GM12801 (cell line): ENCODE data around the gene CBFA2T2.

Experiments used
- CTCF ChIP-seq: IDR thresholded peaks from one replicate; pipeline ENCODE4 v1.5.1; 2011; ENCODE audit warnings: control low read depth; ENCODE audit not compliant: insufficient read length; ENCODE audit errors: extremely low read depth

CBFA2T2 gene

DNA sequence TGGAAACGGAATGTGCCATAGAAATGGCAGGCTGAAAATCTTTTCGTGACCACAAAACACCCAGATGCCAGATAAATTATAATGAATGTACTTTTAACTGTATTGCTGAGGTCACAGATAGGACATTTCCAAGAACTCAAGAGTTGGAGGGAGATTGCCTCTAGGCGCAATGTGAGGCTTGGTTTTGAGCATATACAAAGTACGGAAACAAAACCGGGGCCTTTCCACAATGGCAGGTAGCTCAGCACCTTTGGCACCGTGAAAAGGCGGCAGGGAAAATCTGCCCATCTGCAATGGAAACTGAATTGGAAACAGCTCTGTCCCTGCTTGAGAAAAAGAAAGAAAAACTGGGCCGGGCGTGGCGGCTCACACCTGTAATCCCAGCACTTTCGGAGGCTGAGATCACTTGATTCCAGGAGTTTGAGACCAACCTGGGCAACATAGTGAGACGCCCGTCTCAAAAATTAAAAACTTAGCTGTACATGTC, 161.7 kb downstream of the CBFA2T2 start:
- TF ChIP-seq CTCF: no peak

- no peak for TF ChIP-seq CTCF
Measured at GRCh38 chr20:33653218-33653899, 163.5 kb downstream of the CBFA2T2 start.

DNA sequence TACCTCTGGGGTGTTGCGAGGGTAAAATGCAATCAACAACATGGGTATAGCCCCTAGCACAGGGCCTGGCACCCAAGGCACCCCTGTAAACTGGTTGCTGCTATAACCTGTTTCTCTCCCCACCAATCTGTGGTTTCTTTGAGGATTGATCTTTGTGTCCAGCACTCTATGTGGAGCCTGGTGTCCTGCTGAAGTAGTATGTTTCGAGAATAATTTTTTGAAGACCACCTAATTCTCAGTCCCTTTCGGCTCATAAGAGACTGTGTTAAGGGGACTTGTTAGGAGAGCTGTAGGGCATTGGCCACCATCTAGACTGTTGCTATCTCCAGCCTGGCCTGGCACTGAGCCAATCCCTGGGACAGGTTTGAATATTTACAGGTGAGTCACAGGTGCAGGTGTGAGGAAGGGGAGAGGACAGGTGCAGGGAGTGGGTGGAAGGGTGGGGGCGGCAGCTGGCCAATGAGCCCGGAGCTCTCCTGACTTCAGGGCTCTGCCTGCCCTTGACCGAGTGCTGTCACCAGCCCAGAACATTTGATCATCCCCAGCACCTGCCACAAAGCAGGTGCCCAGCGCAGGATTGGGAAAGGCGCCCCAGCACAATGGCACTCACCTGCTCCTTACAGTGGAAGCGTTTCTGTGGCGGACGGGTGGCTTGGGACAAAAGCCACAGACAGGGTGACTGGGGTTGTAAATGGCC, 164.2 kb downstream of the CBFA2T2 start:
- TF ChIP-seq CTCF: no peak

DNA sequence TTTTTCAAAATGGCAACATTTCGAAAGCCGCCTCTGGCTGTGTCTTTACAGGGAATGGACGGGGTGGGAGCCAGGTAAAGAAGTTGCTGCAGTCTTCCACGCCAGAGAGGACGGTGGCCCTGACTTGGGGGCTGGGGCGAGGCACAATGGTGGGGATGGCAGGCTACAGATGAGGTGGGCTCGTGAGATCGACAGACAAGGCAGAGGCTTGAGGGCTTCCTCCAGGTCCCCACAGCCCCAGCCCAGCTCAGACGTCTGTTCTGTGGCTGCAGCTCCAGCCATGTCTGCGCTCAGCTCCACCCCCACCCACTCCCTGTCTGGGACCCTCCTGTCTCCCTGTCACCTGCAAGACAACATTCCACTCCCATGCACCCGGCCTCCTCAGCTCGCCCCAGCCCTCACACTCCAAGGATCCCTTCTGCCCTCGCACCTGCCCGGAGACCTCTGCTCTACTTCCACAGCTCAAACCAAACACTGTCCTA, 164.8 kb downstream of the CBFA2T2 start:
- TF ChIP-seq CTCF: no peak

GRCh38 chr20:33655164-33655563, 165.3 kb downstream of the CBFA2T2 start:
- TF ChIP-seq CTCF: no peak

- TF ChIP-seq CTCF: no peak
Measured at GRCh38 chr20:33656010-33656782, 166.3 kb downstream of the CBFA2T2 start.
